Measurements from ENCODE around the gene PRLHR.
A peak's percentile ranks its signal among the peaks of the same experiment; 100 is the strongest.

DNA sequence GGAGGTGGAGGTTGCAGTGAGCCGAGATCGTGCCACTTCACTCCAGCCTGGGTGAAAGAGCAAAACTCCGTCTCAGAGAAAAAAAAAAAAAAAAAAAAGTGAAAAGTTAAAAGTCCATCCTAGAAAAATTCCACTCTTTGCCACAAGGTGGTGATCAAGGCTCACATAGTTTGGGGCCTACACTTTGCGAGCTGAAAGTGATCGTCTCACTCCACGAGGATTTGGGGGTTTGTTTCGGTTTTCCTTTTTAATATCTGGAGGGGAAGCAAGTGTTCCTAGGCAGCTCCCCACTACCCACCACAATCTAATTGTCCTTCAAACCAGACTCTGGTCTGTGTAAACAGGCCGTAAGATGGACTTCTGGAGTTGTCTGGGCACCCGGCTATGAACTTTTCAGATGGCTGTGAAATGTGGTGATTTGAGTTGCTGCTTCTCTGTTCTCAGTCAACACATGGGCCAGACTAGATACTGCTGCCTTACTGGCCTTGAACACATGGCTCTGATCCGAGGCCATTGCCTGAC is 27.1 kb downstream of the PRLHR start:
- TF ChIP-seq, protein P1, sequence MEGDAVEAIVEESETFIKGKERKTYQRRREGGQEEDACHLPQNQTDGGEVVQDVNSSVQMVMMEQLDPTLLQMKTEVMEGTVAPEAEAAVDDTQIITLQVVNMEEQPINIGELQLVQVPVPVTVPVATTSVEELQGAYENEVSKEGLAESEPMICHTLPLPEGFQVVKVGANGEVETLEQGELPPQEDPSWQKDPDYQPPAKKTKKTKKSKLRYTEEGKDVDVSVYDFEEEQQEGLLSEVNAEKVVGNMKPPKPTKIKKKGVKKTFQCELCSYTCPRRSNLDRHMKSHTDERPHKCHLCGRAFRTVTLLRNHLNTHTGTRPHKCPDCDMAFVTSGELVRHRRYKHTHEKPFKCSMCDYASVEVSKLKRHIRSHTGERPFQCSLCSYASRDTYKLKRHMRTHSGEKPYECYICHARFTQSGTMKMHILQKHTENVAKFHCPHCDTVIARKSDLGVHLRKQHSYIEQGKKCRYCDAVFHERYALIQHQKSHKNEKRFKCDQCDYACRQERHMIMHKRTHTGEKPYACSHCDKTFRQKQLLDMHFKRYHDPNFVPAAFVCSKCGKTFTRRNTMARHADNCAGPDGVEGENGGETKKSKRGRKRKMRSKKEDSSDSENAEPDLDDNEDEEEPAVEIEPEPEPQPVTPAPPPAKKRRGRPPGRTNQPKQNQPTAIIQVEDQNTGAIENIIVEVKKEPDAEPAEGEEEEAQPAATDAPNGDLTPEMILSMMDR (IDR thresholded peaks at IDR 0.05), result peak; percentile 77 to 81 (median 79)
- TF ChIP-seq POLR2A (IDR thresholded peaks at IDR 0.05), result no peak

Data from uterus (tissue), 2 donors.